Spleen (tissue), 11 donors: ENCODE measurements around the gene PTPN2. TPM values are rescaled to one million over a fixed set of nuclear protein-coding genes. Genes with fewer than 3 reads are reported as not detected.
A peak's percentile ranks its signal among the peaks of the same experiment; 100 is the strongest.

Experiments used
- DNase-seq: peaks from one replicate; pipeline ENCODE4 v3.0.0-alpha.2; 2020
- H3K27ac ChIP-seq, 8 donors: fragments of 200-600 bp; sonication (generic) in 7 of 8; 1 replicate in 4 of 8; 2 replicates in 4 of 8; pipeline versions ENCODE4 v1.5.0 to v1.8.0; 2016 to 2021; ENCODE audit warnings: inconsistent platforms in 4 of 8, mild to moderate bottlenecking in 4 of 8, moderate library complexity in 1 of 8
- H3K27me3 ChIP-seq, 7 donors: fragments of 200-600 bp; sonication (generic) in 6 of 7; replicated peaks in 1 of 7; 1 replicate in 4 of 7; 2 replicates in 3 of 7; pipeline versions ENCODE4 v1.5.0 to v1.8.0; 2016 to 2021; ENCODE audit warnings: inconsistent platforms in 3 of 7, mild to moderate bottlenecking in 1 of 7
- H3K36me3 ChIP-seq, 6 donors: fragments of 200-600 bp; sonication (generic) in 5 of 6; 1 replicate in 4 of 6; 2 replicates in 2 of 6; pipeline versions ENCODE4 v1.5.0 to v1.8.0; 2016 to 2021; ENCODE audit warnings: inconsistent platforms in 2 of 6
- H3K4me1 ChIP-seq, 6 donors: fragments of 200-600 bp; sonication (generic) in 5 of 6; 1 replicate in 3 of 6; 2 replicates in 3 of 6; pipeline versions ENCODE4 v1.5.0 to v1.8.0; 2016 to 2021; ENCODE audit warnings: inconsistent platforms in 3 of 6
- H3K4me3 ChIP-seq, 8 donors: fragments of 200-600 bp; sonication (generic) in 7 of 8; 1 replicate in 4 of 8; 2 replicates in 4 of 8; pipeline versions ENCODE4 v1.5.0 to v1.8.0; 2016 to 2021; ENCODE audit warnings: inconsistent platforms in 4 of 8, mild to moderate bottlenecking in 4 of 8, moderate library complexity in 2 of 8
- H3K9me3 ChIP-seq, 8 donors: fragments of 200-600 bp; sonication (generic) in 7 of 8; 1 replicate in 4 of 8; 2 replicates in 4 of 8; pipeline versions ENCODE4 v1.5.0 to v1.8.0; 2016 to 2021; ENCODE audit warnings: inconsistent platforms in 4 of 8
- CTCF ChIP-seq, 11 experiments: fragments of 200-600 bp in 7 of 11; fragments of 450-650 bp in 4 of 11; sonication (generic) in 4 of 11; IDR thresholded peaks in 8 of 11; conservative IDR thresholded peaks in 3 of 11; 1 replicate in 7 of 11; 2 replicates in 4 of 11; pipeline versions ENCODE4 v1.4.0 to v1.8.0; 2016 to 2021; ENCODE audit warnings: antibody characterized with exemption in 11 of 11, inconsistent platforms in 4 of 11, mild to moderate bottlenecking in 1 of 11
- POLR2A ChIP-seq, 3 donors: fragments of 450-650 bp; IDR thresholded peaks; one replicate each; pipeline ENCODE4 v1.5.1; 2017; ENCODE audit warnings: antibody characterized with exemption in 3 of 3, mild to moderate bottlenecking in 1 of 3
- POLR2AphosphoS5 ChIP-seq, 3 donors: sonication (generic); formaldehyde crosslinking; IDR thresholded peaks; one replicate each; pipeline ENCODE4 v1.5.1; 2017; ENCODE audit warnings: antibody characterized with exemption in 3 of 3
- WGBS, 5 donors: extraction: QIAGEN DNeasy Blood & Tissue Kit in 3 of 5; methylation state at CpG; one replicate each; pipeline versions ENCODE4 v1.1.5 to v1.1.7; 2013 to 2018; 5-methylcytosine and 5-hydroxymethylcytosine counted together
- intact Hi-C: fragments of 100-400 bp; cut with DNase I; formaldehyde crosslinking; loops from one replicate; pipeline ENCODE4 v1.15.0; 2023; ENCODE audit warnings: low total_unique reads
- polyA plus RNA-seq, 3 donors: library from polyadenylated mRNA; stranded (reverse); fragments of 200-250 nt; gene quantifications; one replicate each; pipeline ENCODE4 v1.2.1, GENCODE V29; 2013
- total RNA-seq, 7 donors: library from RNA; depleted of rRNA in 3 of 7; stranded (reverse); fragments of >200 nt in 3 of 7; fragmentation: NEBNext Ultra II Directional in 4 of 7; extraction: Animal tissue kit (Norgen Biotek cat#: 25700) in 4 of 7; gene quantifications; one replicate each; pipeline versions ENCODE4 v1.1.0 to v1.2.1, GENCODE V29; 2016 to 2021
- donor health status: healthy with polysubstance abuse.
- donor health status: DM: no; HTN: no; CAD: no; lungs with moderate emphysema.
- donor health status: DM: no; HTN: no; CAD: no.
- donor health status: Bipolar disorder and iron deficiency.
- donor health status: healthy.
- donor health status: DM: no; HTN: no; CAD: no.
- donor health status: DM: yes; HTN: yes; CAD: no.

The PTPN2 gene
- total and polyA plus RNA-seq, 10 donors = 47.9 to 92.1 (median 63.3) TPM

DNA sequence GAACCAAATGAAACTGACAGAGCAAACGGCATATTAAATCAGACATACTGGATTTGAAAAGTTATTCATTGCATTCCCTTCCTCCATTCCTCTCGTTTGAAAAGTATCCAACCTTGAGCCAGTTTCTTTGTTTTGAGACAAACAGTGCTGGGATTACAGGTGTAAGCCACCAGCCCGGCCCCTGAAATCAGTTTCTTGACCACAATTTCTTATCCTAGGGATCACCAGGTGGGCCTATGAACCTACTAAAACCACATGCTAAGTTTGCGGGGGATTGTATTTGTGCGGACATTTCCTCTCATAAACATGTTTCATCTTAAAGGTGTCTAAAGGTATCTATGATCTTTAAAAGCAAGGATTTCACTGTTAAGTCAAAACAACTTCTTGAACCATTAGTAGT is 11.6 kb downstream of the PTPN2 start:
- peaks cover 6 to 48% (median 27%) of the 10 kb centered on the region in 6 donors for H3K4me1 ChIP-seq
- peaks cover 0 to 10% (median 0%) of the 10 kb centered on the region in 6 donors for H3K36me3 ChIP-seq
- no peak for DNase-seq
- H3K9me3 ChIP-seq = no peaks in the 10 kb centered on the region
- H3K27ac ChIP-seq = peak overlapping the region in 1 of 8 donors; percentile 21
- H3K4me3 ChIP-seq = no peak overlapping the region
- no peak for TF ChIP-seq POLR2AphosphoS5 (IDR thresholded peaks at IDR 0.05)
- TF ChIP-seq CTCF (IDR thresholded peaks at IDR 0.05 in 8 of 11, conservative IDR thresholded peaks at IDR 0.05 in 3 of 11) = no peak
- no peak for TF ChIP-seq POLR2A (IDR thresholded peaks at IDR 0.05)
- H3K27me3 ChIP-seq = no peaks in the 10 kb centered on the region
- WGBS, 5 donors = 69 to 86% (median 80%) methylated on average over 5 of the region's 5 CpGs
- intact Hi-C loops = no loop called here

- 96 to 98% (median 97%) methylated on average over 12 of the region's 12 CpGs for WGBS, 5 donors
- peaks cover 0 to 10% (median 0%) of the 10 kb centered on the region in 6 donors for H3K36me3 ChIP-seq
- H3K4me1 ChIP-seq = peaks cover 0 to 40% (median 16%) of the 10 kb centered on the region in 6 donors
- TF ChIP-seq POLR2A (IDR thresholded peaks at IDR 0.05) (no peak), POLR2AphosphoS5 (IDR thresholded peaks at IDR 0.05) (no peak), CTCF (IDR thresholded peaks at IDR 0.05 in 8 of 11, conservative IDR thresholded peaks at IDR 0.05 in 3 of 11) (no peak)
- no peaks in the 10 kb centered on the region for H3K9me3 ChIP-seq
- intact Hi-C loops = no loop called here
- H3K27ac ChIP-seq = peak overlapping the region in 2 of 8 donors; percentile 42 to 45
- H3K27me3 ChIP-seq = no peaks in the 10 kb centered on the region
- DNase-seq = no peak
- H3K4me3 ChIP-seq = no peak overlapping the region
Measured at GRCh38 chr18:12868576-12868975, 15.5 kb downstream of the PTPN2 start.

DNA sequence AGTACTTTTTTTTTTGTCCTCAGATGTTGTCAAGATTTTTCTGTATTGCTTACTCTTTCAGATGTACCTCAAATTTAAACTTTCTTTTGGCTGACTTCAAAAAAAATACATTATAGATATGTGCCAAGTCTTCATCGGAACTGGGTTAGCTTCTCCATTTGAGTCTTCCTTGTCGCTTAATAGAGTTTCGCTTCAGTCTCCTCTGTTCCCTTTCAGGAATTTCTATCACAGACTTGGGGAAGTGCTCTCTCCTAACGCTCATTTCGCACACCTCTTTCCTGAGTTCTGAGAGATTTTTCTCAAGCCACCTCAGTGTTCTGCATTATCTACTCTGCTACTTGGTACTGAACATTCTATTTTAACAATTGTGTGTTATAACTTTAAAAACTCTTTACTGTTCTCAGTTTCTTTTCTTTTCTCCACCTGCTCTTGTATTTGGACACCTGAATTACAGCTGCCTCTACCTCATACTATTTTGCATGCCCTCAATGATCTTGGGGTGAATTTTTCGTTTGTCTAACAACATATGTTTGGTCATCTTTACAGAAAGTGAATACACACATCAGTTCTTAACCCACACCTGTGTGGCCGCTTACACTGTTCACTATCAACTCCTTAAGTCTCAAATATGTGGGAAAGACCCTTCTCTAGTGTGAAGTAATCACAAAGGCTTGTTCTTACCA is 16.5 kb downstream of the PTPN2 start:
- no peak for DNase-seq
- H3K27ac ChIP-seq = peak overlapping the region in 4 of 8 donors; percentile 19 to 45 (median 32)
- TF ChIP-seq CTCF (IDR thresholded peaks at IDR 0.05 in 8 of 11, conservative IDR thresholded peaks at IDR 0.05 in 3 of 11) = no peak
- TF ChIP-seq POLR2A (IDR thresholded peaks at IDR 0.05) = no peak
- no peak for TF ChIP-seq POLR2AphosphoS5 (IDR thresholded peaks at IDR 0.05)
- H3K4me3 ChIP-seq = no peak overlapping the region
- intact Hi-C loops = no loop called here
- H3K4me1 ChIP-seq = peaks cover 0 to 50% (median 24%) of the 10 kb centered on the region in 6 donors
- peaks cover 0 to 10% (median 0%) of the 10 kb centered on the region in 6 donors for H3K36me3 ChIP-seq
- no peaks in the 10 kb centered on the region for H3K9me3 ChIP-seq
- H3K27me3 ChIP-seq = no peaks in the 10 kb centered on the region
- WGBS, 5 donors = 70 to 81% (median 78%) methylated on average over 7 of the region's 7 CpGs

DNA sequence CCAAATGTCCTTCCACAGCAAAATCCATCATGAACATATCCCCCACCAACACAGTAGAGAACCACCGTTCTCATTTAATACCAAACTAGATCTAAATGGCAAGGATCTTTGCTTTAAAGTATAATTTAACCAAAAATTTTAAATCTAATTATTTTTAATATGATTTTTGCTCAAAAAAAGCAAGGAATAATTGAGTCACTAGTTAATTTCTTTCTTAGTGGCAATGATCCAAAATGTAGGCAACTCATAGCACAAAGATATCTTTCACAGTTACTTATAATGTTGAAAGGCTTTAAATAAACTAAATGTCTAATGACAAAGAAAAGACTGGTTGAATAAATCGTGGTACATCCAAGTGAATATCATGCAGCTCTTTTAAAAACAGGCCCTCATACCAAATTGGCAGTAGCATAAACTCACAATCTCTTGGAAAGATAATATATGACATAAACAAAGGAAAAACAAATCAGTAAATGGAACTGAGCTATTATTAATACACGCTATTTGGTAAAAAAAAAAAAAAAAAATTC is 20.3 kb downstream of the PTPN2 start:
- peaks cover 0 to 13% (median 0%) of the 10 kb centered on the region in 6 donors for H3K36me3 ChIP-seq
- no peak overlapping the region for H3K4me3 ChIP-seq
- H3K9me3 ChIP-seq = no peaks in the 10 kb centered on the region
- H3K27me3 ChIP-seq = no peaks in the 10 kb centered on the region
- intact Hi-C loops = no loop called here
- no peak for TF ChIP-seq POLR2A (IDR thresholded peaks at IDR 0.05)
- no peak overlapping the region for H3K27ac ChIP-seq
- DNase-seq = no peak
- 85 to 92% (median 88%) methylated on average over 3 of the region's 3 CpGs for WGBS, 5 donors
- peaks cover 3 to 76% (median 41%) of the 10 kb centered on the region in 6 donors for H3K4me1 ChIP-seq
